ENCODE measurements around the gene LRIG1.

DNA sequence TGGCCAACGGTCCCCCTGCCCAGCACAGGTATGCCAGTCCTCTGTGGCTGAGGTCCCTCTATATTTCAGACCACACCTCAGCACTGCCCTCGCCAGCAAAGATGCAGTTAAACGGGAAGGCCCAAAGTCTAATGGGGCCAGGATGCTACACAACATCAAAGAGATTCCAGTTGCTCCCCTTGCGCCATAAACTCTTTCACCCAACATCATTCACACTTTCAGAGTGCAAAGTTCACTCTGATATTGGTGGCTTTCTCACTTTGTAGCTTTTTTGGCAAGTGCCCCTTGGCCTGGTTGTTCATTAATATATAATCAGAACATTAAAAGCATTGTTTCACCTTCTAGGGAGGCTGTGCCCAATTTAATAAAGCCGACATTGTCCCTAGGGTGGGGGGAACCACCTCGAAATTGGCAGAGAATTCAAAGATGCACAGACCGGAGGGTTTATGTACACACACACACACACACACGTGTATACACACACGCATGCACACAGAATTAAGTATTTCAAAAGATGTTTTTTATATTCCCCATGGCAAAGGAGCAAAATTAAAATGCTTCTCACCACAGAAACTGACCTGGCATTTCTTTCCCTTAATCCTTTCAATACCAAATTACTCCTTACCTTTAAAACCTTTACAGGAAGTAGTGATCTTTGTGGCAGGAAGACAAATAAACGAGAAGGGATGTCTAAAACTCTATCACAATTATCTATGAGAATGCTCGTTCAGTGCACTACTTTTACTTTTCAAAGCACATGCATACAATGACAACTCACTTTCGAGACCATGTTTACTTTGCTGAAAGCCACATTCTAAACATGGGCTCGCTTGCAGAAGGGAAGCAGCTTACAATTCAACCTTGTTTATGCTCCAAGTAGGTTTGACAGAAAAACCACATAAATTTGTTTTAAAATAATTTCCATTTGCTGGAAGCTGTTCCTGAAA, 19.5 kb downstream of the LRIG1 start:
- TF ChIP-seq, protein P1, sequence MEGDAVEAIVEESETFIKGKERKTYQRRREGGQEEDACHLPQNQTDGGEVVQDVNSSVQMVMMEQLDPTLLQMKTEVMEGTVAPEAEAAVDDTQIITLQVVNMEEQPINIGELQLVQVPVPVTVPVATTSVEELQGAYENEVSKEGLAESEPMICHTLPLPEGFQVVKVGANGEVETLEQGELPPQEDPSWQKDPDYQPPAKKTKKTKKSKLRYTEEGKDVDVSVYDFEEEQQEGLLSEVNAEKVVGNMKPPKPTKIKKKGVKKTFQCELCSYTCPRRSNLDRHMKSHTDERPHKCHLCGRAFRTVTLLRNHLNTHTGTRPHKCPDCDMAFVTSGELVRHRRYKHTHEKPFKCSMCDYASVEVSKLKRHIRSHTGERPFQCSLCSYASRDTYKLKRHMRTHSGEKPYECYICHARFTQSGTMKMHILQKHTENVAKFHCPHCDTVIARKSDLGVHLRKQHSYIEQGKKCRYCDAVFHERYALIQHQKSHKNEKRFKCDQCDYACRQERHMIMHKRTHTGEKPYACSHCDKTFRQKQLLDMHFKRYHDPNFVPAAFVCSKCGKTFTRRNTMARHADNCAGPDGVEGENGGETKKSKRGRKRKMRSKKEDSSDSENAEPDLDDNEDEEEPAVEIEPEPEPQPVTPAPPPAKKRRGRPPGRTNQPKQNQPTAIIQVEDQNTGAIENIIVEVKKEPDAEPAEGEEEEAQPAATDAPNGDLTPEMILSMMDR (conservative IDR thresholded peaks at IDR 0.05; ENCODE audit: low read depth, low read length) = no peak
- TF ChIP-seq EZH2 (IDR thresholded peaks at IDR 0.05; ENCODE audit: borderline replicate concordance, low read depth, low read length, poor library complexity, severe bottlenecking) = no peak

All from A673 (cell line).